Measurements from ENCODE around the gene GOLGA6L9. TPM values are rescaled to one million over a fixed set of nuclear protein-coding genes. Genes with fewer than 3 reads are reported as not detected.
"Not testable (repeated sequence)": the region's sequence is repeated elsewhere in the genome, so short reads cannot be mapped to it uniquely, and the experiment has no call there.

The GOLGA6L9 gene
- total RNA-seq, 1 experiment from 2014 or later = 3.8 TPM

DNA sequence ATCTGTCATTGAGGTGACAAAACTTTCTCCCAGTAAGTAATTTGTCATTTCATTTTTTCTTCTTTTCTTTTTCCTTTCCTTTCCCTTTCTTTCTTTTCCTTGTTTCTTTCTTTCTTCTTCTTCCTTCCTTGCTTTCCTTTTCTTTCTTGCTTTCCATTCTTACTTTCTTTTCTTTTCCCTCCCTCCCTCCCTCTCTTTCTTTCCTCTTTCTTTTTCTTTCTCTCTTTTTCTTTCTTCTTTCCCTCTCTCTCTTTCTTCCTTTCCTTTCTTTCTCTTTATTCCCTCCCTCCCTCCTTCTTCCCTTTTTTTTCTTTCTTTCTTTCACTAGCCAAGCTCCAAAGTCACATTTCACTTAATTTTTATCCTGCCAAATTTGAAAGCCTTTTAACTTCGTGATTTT is 2.5 kb upstream of the GOLGA6L9 start:
- H3K9me3 ChIP-seq (ENCODE audit: low read depth, low read length, poor library complexity, severe bottlenecking); H3K36me3 ChIP-seq (ENCODE audit: insufficient read depth, low read length, poor library complexity, severe bottlenecking); intact Hi-C loops (cut with micrococcal nuclease; ENCODE audit: unreplicated experiment); H3K4me1 ChIP-seq (ENCODE audit: insufficient read depth, low read length, poor library complexity, severe bottlenecking); DNase-seq (ENCODE audit: low spot score); H3K4me3 ChIP-seq (ENCODE audit: low read depth, low read length, poor library complexity, severe bottlenecking); BruUV-seq (replicated peaks); H3K27ac ChIP-seq (ENCODE audit: low read depth, low read length, poor library complexity, severe bottlenecking); H3K27me3 ChIP-seq (replicated peaks; ENCODE audit: insufficient read depth, low read depth, low read length, poor library complexity); POLR2A ChIA-PET (ENCODE audit: low non-redundant PET); CTCF ChIA-PET: not testable (repeated sequence)

DNA sequence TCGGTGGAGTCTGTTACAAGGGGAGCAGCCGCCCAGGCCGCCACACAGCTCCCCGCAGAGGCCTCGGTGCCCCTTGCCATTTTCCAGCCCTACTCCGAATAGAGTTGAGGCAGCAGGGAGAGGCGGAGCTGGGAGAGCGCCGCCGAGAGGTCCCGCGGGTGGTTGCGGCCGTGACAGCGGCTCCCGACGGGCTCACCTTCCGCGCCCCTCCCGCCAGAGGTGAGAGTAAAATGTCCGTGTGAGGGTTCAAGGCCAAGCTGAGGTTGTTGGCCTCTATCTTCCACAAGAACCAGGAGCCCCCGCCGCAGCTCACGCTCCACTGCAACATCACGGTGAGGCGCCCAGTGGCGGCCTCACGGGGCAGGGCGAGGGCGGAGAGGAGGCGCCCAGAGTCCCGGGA is 15.8 kb downstream of the GOLGA6L9 start:
- POLR2A ChIA-PET (ENCODE audit: low non-redundant PET); H3K27me3 ChIP-seq (replicated peaks; ENCODE audit: insufficient read depth, low read depth, low read length, poor library complexity); CTCF ChIA-PET; BruUV-seq (replicated peaks); H3K9me3 ChIP-seq (ENCODE audit: low read depth, low read length, poor library complexity, severe bottlenecking); H3K27ac ChIP-seq (ENCODE audit: low read depth, low read length, poor library complexity, severe bottlenecking); intact Hi-C loops (cut with micrococcal nuclease; ENCODE audit: unreplicated experiment); H3K4me1 ChIP-seq (ENCODE audit: insufficient read depth, low read length, poor library complexity, severe bottlenecking); H3K36me3 ChIP-seq (ENCODE audit: insufficient read depth, low read length, poor library complexity, severe bottlenecking); DNase-seq (ENCODE audit: low spot score): not testable (repeated sequence)
- H3K4me3 ChIP-seq (ENCODE audit: low read depth, low read length, poor library complexity, severe bottlenecking) = peak overlapping the region; percentile 45

DNA sequence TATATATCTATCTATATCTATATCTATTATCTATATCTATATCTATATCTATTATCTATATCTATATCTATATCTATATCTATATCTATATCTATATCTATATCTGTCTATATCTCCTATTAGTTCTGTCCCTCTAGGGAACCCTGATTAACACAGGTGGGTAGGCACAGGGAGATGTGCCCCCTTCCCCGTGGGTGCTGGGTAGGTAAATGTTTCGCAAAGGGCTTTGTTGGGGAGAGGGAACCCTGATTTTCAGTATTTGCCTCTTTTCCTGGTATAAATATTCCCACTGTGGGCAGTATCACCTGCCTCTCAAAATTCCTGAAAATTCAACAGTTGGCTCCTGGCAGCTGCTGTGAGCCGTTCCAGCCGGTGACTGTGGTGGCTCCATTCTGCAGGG is 27.7 kb downstream of the GOLGA6L9 start:
- POLR2A ChIA-PET (ENCODE audit: low non-redundant PET); H3K9me3 ChIP-seq (ENCODE audit: low read depth, low read length, poor library complexity, severe bottlenecking); H3K36me3 ChIP-seq (ENCODE audit: insufficient read depth, low read length, poor library complexity, severe bottlenecking); DNase-seq (ENCODE audit: low spot score); H3K27ac ChIP-seq (ENCODE audit: low read depth, low read length, poor library complexity, severe bottlenecking); intact Hi-C loops (cut with micrococcal nuclease; ENCODE audit: unreplicated experiment); H3K4me1 ChIP-seq (ENCODE audit: insufficient read depth, low read length, poor library complexity, severe bottlenecking); H3K27me3 ChIP-seq (replicated peaks; ENCODE audit: insufficient read depth, low read depth, low read length, poor library complexity); H3K4me3 ChIP-seq (ENCODE audit: low read depth, low read length, poor library complexity, severe bottlenecking); BruUV-seq (replicated peaks); CTCF ChIA-PET: not testable (repeated sequence)

GRCh38 chr15:82465629-82466028 is 36.0 kb downstream of the GOLGA6L9 start:
- intact Hi-C loops (cut with micrococcal nuclease; ENCODE audit: unreplicated experiment) = not testable (repeated sequence)

DNA sequence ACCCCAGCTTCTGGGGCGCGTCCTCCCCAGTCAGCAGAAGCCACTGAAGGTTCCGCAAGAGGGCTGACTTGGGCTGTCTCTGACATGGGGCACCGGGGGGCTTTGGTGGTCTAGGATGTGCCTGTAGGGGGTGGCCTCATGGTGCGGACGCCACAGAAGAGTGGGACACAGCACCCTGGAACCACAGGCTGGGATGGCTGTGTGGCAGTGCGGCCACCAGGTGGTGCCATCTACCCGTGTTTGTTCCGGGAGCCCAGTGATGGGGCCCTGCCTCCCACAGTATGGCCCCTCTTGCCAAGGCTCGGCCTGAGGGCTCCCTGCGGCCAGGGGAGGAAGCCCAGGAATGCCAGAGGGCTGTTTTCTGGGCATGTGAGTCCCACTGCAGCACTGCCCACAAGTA is 38.6 kb downstream of the GOLGA6L9 start:
- POLR2A ChIA-PET (ENCODE audit: low non-redundant PET); H3K27me3 ChIP-seq (replicated peaks; ENCODE audit: insufficient read depth, low read depth, low read length, poor library complexity); H3K36me3 ChIP-seq (ENCODE audit: insufficient read depth, low read length, poor library complexity, severe bottlenecking); CTCF ChIA-PET; H3K9me3 ChIP-seq (ENCODE audit: low read depth, low read length, poor library complexity, severe bottlenecking); DNase-seq (ENCODE audit: low spot score); BruUV-seq (replicated peaks); H3K4me1 ChIP-seq (ENCODE audit: insufficient read depth, low read length, poor library complexity, severe bottlenecking); H3K27ac ChIP-seq (ENCODE audit: low read depth, low read length, poor library complexity, severe bottlenecking); H3K4me3 ChIP-seq (ENCODE audit: low read depth, low read length, poor library complexity, severe bottlenecking); intact Hi-C loops (cut with micrococcal nuclease; ENCODE audit: unreplicated experiment): not testable (repeated sequence)

More at GRCh38 chr15:82465629-82466028, 36.0 kb downstream of the GOLGA6L9 start:
- H3K27ac ChIP-seq (ENCODE audit: low read depth, low read length, poor library complexity, severe bottlenecking); H3K4me3 ChIP-seq (ENCODE audit: low read depth, low read length, poor library complexity, severe bottlenecking); H3K27me3 ChIP-seq (replicated peaks; ENCODE audit: insufficient read depth, low read depth, low read length, poor library complexity); DNase-seq (ENCODE audit: low spot score); BruUV-seq (replicated peaks); H3K36me3 ChIP-seq (ENCODE audit: insufficient read depth, low read length, poor library complexity, severe bottlenecking); POLR2A ChIA-PET (ENCODE audit: low non-redundant PET); CTCF ChIA-PET; H3K9me3 ChIP-seq (ENCODE audit: low read depth, low read length, poor library complexity, severe bottlenecking); H3K4me1 ChIP-seq (ENCODE audit: insufficient read depth, low read length, poor library complexity, severe bottlenecking): not testable (repeated sequence)

DNA sequence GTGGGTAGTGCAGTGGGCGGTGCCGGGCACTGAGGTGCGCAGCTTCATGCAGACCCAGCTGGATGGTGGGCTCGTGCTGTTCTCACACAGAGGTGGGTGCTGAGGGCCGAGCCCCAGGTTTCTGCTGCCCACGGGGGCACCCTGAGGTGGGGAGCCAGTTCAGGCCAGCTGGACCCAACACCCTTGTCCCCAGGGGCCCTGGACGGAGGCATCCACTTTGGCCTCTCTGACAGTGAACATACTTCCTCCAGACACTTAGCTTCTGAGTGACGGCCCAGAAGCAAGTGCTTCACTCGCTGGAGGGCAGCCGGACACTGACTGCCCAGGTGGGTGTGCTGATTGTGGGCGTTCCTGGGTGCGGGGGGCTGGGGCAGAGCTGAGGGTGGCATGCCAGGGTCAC is 39.8 kb downstream of the GOLGA6L9 start:
- H3K36me3 ChIP-seq (ENCODE audit: insufficient read depth, low read length, poor library complexity, severe bottlenecking); H3K4me1 ChIP-seq (ENCODE audit: insufficient read depth, low read length, poor library complexity, severe bottlenecking); H3K27me3 ChIP-seq (replicated peaks; ENCODE audit: insufficient read depth, low read depth, low read length, poor library complexity); DNase-seq (ENCODE audit: low spot score); H3K4me3 ChIP-seq (ENCODE audit: low read depth, low read length, poor library complexity, severe bottlenecking); H3K27ac ChIP-seq (ENCODE audit: low read depth, low read length, poor library complexity, severe bottlenecking); H3K9me3 ChIP-seq (ENCODE audit: low read depth, low read length, poor library complexity, severe bottlenecking); CTCF ChIA-PET; BruUV-seq (replicated peaks); intact Hi-C loops (cut with micrococcal nuclease; ENCODE audit: unreplicated experiment); POLR2A ChIA-PET (ENCODE audit: low non-redundant PET): not testable (repeated sequence)

DNA sequence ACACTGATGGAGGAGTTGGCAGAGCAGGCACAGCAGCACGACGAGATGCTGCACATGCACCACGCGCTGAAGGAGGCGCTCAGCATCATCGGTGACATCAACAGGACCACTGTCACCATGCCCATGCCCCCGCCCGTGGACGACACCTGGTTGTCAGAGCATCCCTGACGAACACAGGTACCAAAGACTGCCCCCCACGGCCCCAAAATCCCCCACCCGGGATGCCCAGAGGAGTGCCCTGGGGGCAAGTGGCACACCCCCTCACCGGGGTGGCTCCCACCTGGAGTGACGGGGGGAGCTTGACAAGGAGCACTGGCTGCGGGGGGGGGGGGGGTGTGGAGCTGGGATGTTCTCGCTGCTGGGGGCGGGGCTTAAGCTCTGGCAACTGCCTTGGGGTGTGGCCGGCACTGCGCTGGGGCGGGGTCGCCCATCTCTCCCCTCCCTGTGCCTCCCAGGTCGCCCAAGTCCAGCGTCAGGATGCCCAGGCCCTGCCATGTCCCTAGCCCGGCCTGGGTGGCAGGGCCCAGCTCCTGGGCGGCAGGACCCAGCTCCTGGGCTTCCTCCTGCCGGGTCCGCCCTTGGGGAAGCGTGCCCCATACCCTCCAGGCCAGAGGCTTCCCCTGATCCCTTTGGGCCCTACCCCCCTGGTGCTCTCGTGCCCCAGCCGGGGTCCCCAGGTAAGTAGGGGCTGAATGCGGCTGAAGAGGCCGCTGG is 42.8 kb downstream of the GOLGA6L9 start:
- H3K36me3 ChIP-seq (ENCODE audit: insufficient read depth, low read length, poor library complexity, severe bottlenecking); intact Hi-C loops (cut with micrococcal nuclease; ENCODE audit: unreplicated experiment); H3K4me1 ChIP-seq (ENCODE audit: insufficient read depth, low read length, poor library complexity, severe bottlenecking); DNase-seq (ENCODE audit: low spot score); H3K4me3 ChIP-seq (ENCODE audit: low read depth, low read length, poor library complexity, severe bottlenecking); H3K9me3 ChIP-seq (ENCODE audit: low read depth, low read length, poor library complexity, severe bottlenecking); BruUV-seq (replicated peaks); CTCF ChIA-PET; H3K27me3 ChIP-seq (replicated peaks; ENCODE audit: insufficient read depth, low read depth, low read length, poor library complexity); H3K27ac ChIP-seq (ENCODE audit: low read depth, low read length, poor library complexity, severe bottlenecking): not testable (repeated sequence)
- POLR2A ChIA-PET (ENCODE audit: low non-redundant PET) = interaction anchor here (0.6 kb wide), 1 partner anchor 1149 kb away, joined by 5 read pairs; the partner anchor contains the start of gene STARD5

Measured in A673 (cell line).